NCI-H1092 (cell line): ENCODE measurements around the gene HDAC4.

Experiments used
- DNase-seq: peaks from one replicate; lab custom pipeline; 2025; lab: John Stamatoyannopoulos, UW

HDAC4 gene

DNA sequence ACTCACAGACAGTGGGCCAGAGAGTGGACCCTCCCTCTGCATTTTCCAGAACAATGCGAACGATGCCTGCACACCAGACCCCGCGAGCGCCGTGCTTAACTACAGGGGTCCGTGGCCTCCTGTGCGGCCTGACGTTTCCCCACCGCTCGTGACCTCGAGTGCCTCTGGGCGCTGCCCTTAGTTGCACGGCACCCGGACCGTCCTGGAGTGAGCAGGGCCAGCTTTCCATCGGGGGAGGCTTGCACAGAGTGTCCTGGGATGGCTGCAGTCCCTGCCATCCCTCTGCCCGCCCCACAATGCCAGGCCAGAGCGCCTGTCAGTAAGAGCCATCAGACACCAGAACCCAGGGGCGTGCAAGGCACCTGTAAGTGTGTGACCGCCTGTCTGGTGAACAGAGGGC lies 335.9 kb downstream of the HDAC4 start:
- DNase-seq: no peak

DNA sequence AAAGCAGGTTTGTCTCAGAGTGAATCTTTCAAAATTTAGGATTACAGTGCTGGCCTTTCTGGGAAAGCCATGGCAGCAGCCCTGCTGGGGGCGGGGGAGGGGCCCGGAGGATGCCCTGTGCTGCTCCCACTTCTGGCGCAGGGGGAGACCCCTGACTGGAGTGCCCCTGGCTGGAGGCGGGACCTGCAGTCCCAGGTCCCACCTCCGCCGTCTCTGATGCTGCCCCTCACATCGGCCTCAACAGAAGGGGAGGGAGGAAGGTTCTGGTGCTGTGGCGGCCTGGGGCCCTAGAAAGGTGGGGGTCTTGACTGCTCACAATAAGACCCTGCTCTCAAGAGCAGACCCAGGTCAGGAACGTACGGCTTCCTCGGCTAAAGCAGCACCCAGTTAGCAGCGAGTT lies 336.6 kb downstream of the HDAC4 start:
- no peak for DNase-seq

DNA sequence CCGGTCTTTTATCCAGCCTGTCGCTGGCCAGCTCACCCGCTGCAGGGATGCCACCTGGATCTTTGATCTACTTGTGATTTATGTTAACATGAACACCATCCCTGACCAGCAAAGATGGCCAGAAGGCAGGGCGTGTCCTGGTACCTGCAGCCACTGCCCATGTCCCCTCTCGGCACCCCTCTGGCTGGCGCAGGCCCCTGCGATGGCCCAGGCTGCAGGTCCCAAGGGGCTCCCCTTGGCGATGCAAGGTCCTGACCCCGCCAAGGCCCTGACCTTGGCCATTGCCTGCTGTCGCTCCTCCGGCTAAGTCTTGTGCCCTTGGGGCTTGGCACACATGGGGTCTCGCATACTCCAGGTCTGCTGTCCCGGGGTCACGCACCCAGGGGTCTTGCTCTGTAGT lies 338.1 kb downstream of the HDAC4 start:
- DNase-seq: no peak

DNA sequence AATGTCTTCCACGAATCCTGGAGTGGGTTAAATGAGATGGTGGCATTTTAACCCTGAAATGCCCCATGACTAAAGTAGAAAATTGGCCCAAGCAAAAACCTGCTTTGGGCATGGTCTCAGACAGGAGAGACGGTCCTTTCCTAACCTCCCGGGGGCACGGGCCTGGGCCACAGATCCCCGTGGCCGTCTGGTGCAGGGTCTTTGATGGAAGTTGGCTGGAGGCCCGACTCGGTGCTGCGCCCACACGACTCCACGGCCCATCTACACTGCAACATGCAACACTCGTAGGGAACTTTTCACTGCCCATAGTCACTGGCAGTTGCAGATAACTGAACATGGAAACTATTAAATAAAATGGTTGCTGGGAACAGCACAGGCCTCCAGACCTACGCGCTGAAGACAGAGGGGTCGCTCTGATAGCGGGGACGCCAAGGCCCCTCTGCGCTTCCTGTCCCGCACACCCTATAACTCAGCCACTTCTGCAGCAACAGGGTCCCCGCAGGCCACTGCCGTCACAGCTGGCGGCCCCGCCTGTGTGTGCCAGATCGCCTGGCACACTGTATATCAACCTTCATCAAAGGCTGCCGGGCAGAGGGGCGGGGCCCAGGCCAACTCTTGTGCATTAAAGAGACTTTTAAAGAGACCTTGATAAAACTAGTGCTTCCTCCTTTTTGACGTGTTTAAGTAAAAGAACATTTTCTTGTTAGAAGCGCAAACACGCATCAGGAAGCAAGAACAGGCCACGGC lies 338.8 kb downstream of the HDAC4 start:
- DNase-seq: no peak

DNA sequence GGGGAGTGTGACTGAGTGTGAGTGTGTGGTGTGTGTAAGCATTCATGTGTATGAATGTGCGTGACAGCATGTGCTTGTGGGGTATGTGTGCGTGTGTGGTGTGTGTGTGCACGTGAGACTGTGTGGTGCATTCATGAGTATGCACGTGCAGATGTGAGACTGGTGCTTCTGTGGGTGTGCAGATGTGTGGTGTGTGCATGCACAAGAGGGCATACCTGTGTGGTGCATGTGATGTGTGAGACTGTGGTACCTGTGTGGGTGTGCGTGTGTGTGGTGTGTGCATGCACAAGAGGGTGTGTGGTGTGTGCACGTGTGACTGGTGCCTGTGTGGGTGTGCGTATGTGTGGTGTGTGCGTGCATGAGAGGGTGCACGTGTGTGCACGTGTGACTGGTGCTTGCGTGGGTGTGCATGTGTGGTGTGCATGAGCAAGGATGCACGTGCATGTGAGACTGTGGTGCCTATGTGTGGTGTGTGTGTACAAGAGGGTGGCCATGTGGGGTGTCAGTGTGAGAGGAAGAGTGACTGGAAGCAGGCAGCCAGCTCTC lies 339.6 kb downstream of the HDAC4 start:
- DNase-seq: no peak

DNA sequence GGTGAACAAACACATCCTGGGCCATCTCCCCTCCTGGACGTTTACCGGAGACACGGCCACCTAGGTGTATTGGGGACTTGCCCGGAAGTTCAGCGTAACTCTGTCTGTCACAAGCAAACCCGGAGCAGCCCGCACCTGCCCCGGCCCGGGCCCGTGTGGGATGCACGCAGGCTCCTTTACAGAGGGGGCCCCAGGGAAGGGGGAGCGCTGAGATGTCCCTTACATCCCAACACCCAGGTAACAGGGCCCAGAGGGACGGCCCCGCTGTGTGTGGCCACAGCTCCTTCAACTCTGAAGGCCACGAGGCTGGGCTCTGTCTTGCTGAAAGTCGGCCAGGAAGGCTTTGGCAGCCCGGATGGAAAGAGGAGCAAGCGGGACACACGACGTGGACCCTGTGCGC lies 340.1 kb downstream of the HDAC4 start:
- DNase-seq: no peak

DNA sequence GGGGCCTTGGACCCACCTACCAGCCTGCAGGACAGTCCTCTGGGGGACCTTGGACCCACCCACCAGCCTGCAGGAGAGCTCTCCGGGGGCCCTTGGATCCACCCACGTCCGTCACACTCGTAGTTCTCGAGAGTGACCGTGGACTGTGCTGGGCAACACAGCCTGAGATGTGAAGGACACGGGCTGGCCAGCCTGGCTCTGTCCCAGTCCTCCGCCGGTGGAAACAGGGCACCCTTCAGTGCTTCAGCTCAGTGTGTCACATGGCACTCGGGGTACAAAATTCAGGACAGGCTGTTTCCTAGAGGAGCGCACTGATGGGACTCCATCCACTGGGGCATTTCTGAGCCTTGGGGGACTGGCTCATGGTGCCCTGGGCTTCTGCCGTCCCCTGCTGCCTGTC lies 341.0 kb downstream of the HDAC4 start:
- DNase-seq: no peak

DNA sequence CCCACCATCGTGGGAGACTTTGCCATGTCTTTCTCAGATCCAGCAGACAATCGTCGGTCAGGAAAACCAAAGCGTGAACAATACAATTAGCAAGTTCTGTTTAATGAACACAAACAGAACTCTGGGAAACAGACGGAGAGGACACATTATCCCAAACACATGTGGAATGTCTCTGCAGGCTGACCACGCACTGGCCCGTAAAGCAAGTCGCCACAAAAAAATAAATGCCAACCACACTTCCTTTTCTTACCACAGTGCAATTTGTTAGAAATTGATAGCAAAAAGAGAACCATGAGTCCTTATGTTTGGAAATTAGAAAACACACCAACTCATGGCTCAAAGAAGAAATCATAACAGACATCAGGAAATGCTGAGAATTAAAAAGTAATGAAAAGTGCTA lies 342.1 kb downstream of the HDAC4 start:
- no peak for DNase-seq

DNA sequence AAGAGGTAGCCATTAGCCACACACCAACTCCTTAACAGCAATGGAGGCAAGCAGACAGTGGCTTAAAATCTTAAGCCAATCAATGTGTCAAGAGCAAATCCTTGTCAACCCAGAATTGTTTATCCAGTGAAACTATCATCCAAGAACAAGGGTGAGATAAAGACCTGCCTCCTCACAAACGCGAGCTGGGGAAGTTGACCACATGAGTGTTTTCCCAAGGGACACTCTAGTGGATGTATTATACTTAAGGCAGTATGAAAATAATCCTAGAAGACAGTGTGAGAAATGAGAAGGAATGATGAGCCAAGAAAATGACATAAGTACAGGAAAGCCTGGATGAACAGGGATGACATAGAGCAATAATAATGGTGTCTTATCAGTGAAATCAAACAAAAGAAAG lies 343.3 kb downstream of the HDAC4 start:
- DNase-seq: no peak

DNA sequence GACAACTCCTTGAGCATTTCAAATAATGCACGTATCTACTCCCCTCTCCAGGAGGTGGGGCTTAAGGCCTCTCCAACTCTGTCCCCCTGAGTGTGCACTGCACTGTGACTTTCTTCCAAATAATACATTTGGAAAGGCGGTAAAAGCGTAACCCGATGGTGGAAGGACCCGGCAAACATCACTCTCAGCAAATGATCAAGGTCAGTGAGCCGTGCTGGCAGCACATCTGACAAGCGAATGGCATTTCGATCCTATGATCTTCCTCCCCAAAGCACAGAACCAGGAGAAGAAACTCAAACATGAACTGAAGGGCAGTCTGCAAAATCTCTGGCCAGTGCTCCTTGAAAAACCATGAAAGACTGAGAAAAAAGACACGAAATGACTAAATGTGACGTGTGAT lies 344.2 kb downstream of the HDAC4 start:
- DNase-seq: no peak

DNA sequence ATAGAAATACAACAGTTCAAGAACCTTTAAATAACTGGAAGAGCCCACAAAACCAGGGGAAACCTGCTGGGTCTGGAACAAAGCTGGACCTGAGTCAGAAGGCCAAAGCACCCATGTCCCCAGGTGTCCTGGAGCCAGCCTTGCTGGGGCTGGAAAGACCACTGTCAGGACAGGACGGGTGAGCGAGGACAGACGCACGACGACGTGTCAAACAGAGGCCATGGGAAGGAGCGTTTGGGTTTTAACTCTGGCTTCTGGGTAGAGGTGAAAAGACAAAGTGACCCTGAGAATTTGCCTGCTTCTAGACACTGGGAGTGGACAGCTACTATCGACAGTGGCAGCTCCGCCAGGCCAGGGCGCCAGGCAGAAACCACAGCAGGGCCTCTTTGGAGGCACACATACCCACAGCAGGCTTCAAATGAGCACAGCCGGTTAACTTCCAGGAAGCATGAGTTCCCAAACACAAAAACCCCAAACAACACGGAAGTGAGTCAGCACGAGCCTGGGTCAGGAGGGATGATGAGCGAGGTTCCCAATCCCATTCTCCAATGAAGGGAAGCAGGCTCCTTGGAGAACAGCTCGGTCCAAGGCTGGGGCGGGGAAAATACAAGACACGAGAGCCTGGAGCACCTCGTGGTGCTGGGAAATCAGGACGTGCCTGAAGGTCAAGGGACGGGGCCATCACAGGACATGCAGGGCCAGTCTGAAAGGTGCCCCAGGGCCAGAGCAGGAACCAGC lies 344.9 kb downstream of the HDAC4 start:
- no peak for DNase-seq

DNA sequence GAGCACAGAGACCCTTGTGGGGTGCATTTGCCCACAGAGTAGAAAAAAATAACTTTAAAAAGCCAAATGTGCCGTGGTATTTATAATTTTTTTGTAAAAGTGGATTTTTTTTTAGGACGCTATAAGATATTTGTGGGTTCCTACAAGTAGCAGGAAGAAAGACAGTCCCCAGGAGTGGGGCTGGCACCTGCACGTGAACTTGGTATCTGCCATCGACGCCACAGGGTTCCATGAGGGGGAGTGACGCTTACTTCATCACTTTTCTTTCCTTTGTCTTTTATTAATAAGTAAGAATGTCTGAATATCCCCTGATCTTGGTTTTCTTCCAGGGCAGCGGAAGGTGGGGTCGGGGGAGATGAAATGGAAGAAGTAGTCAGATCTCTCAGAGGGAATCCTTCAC lies 345.9 kb downstream of the HDAC4 start:
- DNase-seq: no peak

DNA sequence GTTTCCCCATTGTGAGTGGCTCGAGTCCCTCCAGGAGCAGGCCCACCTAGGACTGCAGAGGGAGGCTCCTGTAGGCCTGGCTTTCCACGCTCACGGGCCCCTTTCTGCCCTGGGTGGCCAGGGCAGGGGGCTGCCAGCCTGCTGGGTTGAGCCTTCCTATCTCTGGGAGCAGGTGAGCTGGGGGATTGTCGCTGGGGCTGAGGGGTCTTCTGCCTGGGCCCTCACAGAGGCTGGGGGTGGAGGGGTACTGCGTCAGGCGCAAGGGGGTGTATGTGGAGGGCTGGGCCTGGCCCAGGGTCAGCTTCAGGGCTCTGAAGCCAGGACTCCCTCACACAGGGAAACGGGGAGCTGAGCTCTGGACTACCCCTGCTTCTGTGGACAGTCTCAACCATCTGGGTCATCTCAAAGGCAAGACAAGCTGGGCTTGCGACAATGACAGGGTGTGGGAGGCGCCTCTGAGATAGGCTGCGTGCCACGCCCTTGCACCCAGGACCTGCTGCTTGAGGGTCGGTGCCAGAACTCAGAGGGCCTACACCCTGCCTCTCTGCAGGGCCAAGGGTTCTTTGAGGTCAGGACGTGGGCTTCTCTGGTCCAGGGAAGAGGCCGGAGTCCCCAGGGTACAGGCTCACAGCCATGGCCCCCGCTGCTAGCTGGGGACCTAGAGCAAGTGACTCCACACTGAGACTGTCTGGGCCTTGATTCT lies 346.9 kb downstream of the HDAC4 start:
- DNase-seq: no peak

DNA sequence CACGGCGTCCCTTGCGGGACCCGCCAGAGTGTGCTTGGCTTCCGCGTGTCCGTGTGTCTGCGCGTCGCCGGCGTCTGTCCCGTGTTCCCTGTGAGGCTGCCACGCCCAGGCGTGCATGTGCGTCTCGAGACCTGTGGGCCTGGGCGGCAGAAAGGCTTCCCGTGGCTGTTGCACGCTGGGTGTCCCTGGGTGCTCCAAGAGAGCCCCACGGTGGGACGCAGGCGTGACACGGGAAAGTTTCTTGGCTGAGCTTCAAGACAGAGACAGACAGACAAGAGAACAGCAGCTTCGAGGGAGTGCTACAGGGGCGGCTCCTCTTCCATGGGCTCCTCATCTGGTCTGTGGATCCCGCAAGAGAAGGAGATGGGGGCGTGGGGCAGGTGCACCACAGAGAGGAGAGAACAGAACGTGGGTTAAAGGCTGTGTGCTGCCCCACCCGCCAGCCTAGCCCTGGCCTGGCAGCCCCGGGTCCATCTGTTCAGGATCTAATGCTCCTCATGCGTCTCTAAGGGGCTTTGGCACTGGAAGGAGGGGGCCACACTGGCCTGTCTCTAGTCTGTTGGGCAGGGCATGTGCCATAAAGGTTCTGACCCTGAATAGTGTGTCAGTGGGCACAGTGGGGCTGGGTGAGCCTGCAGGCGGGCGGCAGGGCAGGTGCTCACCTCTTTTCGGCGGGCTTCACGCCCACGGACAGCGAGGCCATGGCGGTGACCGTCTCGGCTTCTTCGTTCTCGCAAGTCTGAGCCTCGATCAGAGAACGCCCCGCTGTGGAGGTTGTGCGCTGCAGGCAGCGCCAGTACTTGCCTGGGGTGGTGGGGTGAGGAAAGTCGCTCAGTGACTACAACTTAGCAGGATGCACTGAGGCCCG lies 347.8 kb downstream of the HDAC4 start:
- no peak for DNase-seq

DNA sequence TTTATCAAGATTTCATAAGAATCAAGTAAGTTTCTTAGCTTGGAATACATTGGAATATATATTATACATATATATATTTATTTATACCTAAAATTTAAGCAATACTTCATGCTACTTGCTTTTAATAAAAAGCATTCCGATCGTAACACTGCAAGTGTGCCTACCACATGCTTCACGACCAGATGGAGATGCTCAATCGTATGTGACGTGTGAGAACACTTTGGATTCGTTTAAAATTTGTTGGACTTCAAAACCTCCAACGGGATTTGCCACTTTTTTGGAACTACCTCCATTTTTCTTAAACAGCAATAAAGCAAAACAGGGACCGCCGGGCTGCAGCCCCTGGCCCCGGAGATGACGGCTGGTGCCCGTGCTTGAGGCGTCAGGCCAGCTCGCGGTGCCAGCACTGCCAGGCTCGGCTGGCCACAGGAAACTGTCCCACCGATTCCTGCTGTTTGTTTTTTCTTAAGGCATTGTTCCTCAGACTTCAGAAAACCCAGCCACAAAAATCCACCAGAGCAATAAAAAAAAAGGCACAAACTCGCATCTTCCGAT lies 348.9 kb downstream of the HDAC4 start:
- no peak for DNase-seq

DNA sequence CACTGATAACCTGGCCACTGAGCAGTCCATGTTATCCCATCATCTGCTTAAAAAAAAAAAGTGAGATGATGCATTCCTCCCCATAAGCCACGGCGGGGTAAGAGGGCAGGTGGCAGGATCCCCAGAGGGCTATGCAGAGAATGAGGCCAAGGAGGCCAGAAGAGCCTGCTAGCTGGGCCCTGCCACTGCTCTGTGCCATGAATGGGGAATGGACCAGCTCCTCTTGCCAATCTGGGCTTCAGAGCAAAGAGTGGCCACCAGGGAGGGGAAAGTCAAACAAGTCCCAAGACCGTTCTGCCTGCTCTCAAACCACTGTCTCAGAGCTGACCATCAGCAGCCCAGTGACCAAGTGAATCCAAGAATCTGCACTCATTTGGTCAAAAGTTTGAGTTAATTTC lies 350.6 kb downstream of the HDAC4 start:
- DNase-seq: no peak

DNA sequence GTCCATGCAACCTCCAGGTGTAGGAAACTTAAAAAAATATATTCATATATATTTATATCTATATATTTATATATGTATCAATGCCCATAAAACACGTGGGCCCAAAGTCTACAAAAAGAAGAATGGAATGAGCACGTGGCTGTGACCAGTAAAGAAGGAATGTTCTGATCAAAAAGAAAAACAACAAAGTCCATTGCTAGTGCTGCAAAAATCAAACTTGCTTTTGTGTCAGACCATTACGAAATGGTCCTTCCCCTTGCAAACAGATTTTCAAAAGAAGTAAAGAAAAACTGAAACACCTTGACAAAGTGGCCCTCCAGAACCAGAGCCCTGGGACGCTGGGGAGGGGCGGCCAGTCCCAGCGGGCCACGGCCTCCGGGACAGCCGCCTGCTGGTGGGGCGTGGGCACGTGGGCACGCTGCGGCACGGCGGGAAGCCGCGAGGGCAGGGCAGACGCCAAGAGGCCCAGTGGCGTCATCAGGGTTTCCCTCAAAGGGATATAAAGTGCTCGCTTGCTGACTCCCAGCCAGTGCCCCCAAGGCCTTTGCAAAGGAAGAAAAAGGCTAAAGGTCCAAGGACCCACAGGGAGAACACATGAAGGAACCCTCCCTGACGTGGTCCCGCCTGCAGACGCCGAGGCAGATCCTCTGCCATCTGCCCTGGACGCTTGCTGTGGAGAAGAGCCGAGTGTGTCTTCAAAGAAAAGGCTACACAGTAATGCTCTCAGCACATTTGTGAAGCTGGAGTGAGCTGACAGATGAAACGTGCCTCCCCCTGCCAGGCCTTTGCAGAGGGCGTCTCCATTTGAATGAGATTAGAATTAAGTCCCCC lies 351.2 kb downstream of the HDAC4 start:
- DNase-seq: no peak

DNA sequence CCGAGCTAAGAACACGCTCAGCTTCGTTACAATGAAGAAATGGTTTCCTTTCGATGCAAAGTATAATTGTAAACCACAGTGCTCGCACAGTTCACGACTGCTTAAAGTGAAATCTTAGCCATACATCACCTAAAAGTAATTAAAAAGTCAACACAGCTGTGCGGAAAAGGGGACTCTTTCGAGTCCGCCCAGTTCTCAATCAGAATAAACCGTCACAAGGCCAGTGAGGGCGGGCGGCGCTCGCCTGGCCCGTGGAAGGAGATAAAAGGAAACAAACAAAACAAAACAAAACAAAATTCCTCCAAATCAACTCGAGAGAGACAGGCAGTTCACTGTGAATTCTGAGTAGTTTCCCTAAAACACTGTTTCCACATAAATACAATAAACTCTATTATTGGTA lies 352.1 kb downstream of the HDAC4 start:
- no peak for DNase-seq

DNA sequence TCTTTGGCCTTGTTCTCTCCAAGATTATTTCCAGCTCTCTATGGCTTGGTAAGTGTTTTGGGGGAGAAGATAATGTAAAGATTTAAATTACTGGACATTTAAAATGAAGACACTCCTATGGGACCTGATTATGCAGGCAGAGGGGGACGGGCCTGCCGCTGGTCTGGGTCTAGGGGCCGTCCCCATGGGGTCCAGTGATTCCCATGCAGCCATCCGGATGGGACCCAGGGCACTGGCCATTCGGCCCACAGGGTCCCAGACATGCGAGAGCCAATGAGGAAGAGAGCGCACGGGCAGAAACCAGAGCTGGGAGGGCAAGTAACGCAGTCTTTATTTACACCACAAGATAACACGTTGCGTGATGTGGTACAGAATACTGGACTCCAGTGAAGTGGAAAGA lies 353.0 kb downstream of the HDAC4 start:
- DNase-seq: no peak

DNA sequence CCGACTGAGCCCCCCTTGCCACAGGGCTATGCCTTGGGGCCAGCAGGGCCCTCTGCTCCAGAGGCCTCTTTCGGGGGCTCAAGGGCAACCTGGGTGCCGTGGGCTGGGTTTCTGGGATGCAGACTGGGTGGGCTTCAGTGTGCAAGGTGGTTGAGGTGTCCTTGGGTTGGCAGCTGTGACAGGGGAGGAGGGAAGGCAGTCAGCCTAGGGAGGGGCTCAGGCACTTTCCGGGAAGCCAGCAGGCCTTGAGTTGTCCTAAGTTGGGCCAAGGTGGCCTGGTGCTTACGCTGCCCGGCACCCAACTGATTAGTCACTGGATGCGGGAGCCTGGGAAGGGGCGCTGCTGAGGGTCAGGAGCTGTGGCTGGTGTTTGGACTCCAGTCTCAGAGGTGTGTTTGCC lies 353.4 kb downstream of the HDAC4 start:
- DNase-seq: no peak

DNA sequence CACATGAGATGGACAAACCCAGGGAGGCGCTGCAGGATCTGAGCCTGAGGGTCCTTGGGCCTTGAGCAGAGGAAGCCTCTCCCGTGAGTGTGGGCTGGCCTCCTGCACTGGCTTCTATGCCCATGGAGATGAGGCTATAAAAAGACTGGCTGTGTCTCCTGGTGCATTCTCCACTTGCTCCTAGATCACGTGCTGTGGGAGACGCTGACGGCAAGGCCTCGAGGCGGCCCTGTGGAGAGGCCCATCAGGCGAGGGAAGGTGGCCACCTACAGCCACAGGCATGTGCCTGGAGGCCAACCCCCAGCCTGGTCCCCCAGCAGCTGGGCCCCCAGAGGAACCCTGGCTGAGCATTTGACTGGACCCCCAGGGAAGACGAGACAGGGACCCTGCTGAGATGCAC lies 354.0 kb downstream of the HDAC4 start:
- DNase-seq: no peak
